Nephron (organoid): Measurements from ENCODE around the gene PUSL1.

Source experiments
- H3K27ac Mint-ChIP-seq, 3 experiments: 2 replicates each; pipeline ENCODE4 v1.8.0; 2020; ENCODE audit warnings: mixed read lengths in 3 of 3, mild to moderate bottlenecking in 2 of 3, moderate library complexity in 1 of 3
- H3K27me3 Mint-ChIP-seq: 2 replicates; pipeline ENCODE4 v1.8.0; 2021; ENCODE audit warnings: low read depth, mild to moderate bottlenecking, moderate library complexity, mixed read lengths
- H3K36me3 Mint-ChIP-seq: 2 replicates; pipeline ENCODE4 v1.8.0; 2020; ENCODE audit warnings: low read depth, mixed read lengths
- H3K4me1 Mint-ChIP-seq: 2 replicates; pipeline ENCODE4 v1.8.0; 2020; ENCODE audit warnings: mixed read lengths
- H3K4me3 Mint-ChIP-seq, 3 experiments: 2 replicates each; pipeline ENCODE4 v1.8.0; 2020; ENCODE audit warnings: mild to moderate bottlenecking in 3 of 3, mixed read lengths in 3 of 3, moderate library complexity in 2 of 3
- H3K9me3 Mint-ChIP-seq: 2 replicates; pipeline ENCODE4 v1.8.0; 2020; ENCODE audit warnings: mixed read lengths
- TF ChIP-seq, protein P1 (sequence below), 3 experiments: fragments of 200-600 bp; sonication (generic); IDR thresholded peaks; one replicate each; pipeline ENCODE4 v1.5.0; 2021; ENCODE audit warnings: antibody characterized with exemption in 3 of 3; ENCODE audit not compliant: unreplicated experiment in 3 of 3

PUSL1 gene

DNA sequence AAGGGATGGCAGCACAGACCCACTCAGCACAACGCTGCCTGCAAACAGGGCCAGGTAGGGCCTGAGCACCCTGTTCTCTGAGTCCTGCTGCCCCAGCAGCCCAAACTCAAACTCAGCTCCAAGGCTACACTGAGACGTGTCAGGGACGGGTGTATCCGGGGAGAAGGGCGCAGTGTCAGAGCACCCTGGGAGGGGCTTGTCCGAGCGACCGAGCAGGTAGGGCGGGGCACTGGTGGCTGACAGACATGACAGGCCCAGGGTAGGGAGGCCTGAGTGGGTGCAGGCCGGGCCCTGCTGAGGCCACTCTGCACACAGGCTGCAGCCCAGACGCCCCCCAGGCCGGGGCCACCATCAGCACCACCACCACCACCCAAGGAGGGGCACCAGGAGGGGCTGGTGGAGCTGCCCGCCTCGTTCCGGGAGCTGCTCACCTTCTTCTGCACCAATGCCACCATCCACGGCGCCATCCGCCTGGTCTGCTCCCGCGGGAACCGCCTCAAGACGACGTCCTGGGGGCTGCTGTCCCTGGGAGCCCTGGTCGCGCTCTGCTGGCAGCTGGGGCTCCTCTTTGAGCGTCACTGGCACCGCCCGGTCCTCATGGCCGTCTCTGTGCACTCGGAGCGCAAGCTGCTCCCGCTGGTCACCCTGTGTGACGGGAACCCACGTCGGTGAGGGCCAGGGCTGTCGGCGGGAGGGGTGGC lies 22.6 kb upstream of the PUSL1 start:
- Mint-ChIP-seq H3K4me3 (no peak overlapping the region), H3K36me3 (no peaks in the 10 kb centered on the region), H3K27me3 (peaks cover 6% of the 10 kb centered on the region), H3K4me1 (peaks cover 4% of the 10 kb centered on the region), H3K27ac (no peak overlapping the region), H3K9me3 (no peaks in the 10 kb centered on the region)
- TF ChIP-seq, protein P1, sequence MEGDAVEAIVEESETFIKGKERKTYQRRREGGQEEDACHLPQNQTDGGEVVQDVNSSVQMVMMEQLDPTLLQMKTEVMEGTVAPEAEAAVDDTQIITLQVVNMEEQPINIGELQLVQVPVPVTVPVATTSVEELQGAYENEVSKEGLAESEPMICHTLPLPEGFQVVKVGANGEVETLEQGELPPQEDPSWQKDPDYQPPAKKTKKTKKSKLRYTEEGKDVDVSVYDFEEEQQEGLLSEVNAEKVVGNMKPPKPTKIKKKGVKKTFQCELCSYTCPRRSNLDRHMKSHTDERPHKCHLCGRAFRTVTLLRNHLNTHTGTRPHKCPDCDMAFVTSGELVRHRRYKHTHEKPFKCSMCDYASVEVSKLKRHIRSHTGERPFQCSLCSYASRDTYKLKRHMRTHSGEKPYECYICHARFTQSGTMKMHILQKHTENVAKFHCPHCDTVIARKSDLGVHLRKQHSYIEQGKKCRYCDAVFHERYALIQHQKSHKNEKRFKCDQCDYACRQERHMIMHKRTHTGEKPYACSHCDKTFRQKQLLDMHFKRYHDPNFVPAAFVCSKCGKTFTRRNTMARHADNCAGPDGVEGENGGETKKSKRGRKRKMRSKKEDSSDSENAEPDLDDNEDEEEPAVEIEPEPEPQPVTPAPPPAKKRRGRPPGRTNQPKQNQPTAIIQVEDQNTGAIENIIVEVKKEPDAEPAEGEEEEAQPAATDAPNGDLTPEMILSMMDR (IDR thresholded peaks at IDR 0.05; ENCODE audit: unreplicated experiment in 3 of 3) = no peak

DNA sequence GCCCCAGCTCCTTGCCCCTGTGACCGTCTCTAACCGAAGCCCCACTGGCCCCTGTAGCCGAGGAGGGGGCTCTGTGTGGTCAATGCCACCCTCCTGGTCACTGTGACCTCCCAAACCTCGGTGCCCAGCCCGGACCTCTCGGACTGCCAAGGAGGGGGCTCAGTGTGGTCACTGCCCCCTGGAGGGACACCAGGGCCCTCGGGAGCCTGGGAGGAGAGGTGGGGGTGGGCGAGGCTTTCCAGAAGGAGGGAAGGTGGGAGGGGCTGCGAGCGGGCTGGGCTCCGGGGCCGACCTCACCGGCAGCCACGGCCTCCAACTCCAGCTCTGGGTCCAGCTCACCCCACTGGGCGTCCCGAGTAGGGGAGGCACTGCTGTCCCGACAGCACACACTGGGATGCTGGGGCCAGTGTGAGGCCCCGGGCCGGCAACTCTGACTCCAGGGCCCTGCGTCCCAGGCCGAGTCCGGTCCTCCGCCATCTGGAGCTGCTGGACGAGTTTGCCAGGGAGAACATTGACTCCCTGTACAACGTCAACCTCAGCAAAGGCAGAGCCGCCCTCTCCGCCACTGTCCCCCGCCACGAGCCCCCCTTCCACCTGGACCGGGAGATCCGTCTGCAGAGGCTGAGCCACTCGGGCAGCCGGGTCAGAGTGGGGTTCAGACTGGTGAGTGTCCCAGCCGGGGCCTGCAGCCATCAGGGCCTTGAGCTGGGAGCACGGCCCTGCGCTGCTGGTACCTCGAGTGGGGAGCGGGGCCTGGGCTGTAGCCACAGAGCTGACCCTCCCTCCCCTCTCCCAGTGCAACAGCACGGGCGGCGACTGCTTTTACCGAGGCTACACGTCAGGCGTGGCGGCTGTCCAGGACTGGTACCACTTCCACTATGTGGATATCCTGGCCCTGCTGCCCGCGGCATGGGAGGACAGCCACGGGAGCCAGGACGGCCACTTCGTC lies 21.8 kb upstream of the PUSL1 start:
- peaks cover 4% of the 10 kb centered on the region for H3K4me1 Mint-ChIP-seq
- H3K36me3 Mint-ChIP-seq = no peaks in the 10 kb centered on the region
- no peak overlapping the region for H3K4me3 Mint-ChIP-seq
- TF ChIP-seq, protein P1 (IDR thresholded peaks at IDR 0.05; ENCODE audit: unreplicated experiment in 3 of 3) = no peak
- no peaks in the 10 kb centered on the region for H3K9me3 Mint-ChIP-seq
- H3K27ac Mint-ChIP-seq = no peak overlapping the region
- peaks cover 6% of the 10 kb centered on the region for H3K27me3 Mint-ChIP-seq

DNA sequence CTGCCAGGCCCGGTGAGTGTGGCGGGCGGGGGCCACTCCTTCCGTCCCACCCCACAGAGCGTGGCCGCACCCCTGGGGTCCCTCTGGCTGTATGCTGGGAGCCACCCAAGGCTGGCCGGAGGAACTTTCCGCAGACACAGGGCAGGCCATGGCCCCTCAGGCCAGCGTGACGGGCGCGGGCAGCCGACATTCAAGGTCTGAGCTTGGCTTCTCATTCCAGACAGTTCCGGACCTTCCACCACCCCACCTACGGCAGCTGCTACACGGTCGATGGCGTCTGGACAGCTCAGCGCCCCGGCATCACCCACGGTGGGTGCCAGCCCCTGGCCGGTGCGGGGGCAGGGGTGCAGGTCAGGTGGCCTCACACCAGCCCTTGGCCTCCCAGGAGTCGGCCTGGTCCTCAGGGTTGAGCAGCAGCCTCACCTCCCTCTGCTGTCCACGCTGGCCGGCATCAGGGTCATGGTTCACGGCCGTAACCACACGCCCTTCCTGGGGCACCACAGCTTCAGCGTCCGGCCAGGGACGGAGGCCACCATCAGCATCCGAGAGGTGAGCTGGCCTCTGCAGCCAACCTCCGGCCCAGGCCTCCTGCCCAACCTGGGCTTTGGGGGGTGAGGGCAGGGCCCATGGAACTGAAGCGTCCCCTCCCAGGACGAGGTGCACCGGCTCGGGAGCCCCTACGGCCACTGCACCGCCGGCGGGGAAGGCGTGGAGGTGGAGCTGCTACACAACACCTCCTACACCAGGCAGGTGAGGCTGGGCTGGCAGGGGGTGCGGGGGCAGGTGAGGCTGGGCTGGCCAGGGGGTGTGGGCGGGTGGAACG lies 20.9 kb upstream of the PUSL1 start:
- Mint-ChIP-seq H3K36me3 (no peaks in the 10 kb centered on the region), H3K4me3 (no peak overlapping the region), H3K27ac (no peak overlapping the region), H3K27me3 (peaks cover 2% of the 10 kb centered on the region), H3K4me1 (peaks cover under 1% of the 10 kb centered on the region), H3K9me3 (no peaks in the 10 kb centered on the region)
- TF ChIP-seq, protein P1 (IDR thresholded peaks at IDR 0.05; ENCODE audit: unreplicated experiment in 3 of 3) = no peak

DNA sequence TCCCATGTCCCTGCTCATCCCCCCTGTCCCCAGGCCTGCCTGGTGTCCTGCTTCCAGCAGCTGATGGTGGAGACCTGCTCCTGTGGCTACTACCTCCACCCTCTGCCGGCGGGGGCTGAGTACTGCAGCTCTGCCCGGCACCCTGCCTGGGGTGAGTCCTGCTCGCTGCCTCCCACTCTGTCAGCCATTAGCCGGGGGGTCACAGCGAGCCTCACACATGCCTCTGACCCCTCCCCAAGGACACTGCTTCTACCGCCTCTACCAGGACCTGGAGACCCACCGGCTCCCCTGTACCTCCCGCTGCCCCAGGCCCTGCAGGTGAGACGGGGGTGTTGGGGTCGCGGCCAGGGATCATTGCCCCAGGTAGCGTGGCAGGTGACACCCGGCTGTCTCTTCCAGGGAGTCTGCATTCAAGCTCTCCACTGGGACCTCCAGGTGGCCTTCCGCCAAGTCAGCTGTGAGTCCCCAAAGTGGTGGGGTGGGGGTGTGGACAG lies 18.1 kb upstream of the PUSL1 start:
- Mint-ChIP-seq H3K9me3 (no peaks in the 10 kb centered on the region), H3K4me1 (no peaks in the 10 kb centered on the region), H3K4me3 (no peak overlapping the region), H3K27me3 (no peaks in the 10 kb centered on the region), H3K27ac (no peak overlapping the region), H3K36me3 (no peaks in the 10 kb centered on the region)
- TF ChIP-seq, protein P1 (IDR thresholded peaks at IDR 0.05; ENCODE audit: unreplicated experiment in 3 of 3) = peak; percentile 37 to 57 (median 46)

DNA sequence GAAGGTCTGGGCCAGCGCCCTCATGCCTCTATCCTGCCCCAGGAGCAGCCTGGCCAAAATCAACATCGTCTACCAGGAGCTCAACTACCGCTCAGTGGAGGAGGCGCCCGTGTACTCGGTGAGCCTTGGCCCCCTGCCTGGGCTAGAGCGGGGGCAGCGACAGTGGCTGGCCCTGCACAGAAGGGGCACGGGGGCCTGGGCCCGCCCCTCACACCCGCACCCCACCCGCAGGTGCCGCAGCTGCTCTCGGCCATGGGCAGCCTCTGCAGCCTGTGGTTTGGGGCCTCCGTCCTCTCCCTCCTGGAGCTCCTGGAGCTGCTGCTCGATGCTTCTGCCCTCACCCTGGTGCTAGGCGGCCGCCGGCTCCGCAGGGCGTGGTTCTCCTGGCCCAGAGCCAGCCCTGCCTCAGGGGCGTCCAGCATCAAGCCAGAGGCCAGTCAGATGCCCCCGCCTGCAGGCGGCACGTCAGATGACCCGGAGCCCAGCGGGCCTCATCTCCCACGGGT lies 17.3 kb upstream of the PUSL1 start:
- Mint-ChIP-seq H3K4me3 (no peak overlapping the region), H3K27me3 (no peaks in the 10 kb centered on the region), H3K27ac (no peak overlapping the region), H3K36me3 (no peaks in the 10 kb centered on the region), H3K9me3 (no peaks in the 10 kb centered on the region), H3K4me1 (no peaks in the 10 kb centered on the region)
- TF ChIP-seq, protein P1 (IDR thresholded peaks at IDR 0.05; ENCODE audit: unreplicated experiment in 3 of 3) = no peak
